Fibroblast of lung (primary cell): ENCODE data around the gene GSG1L2. TPM values are rescaled to one million over a fixed set of nuclear protein-coding genes. Genes with fewer than 3 reads are reported as not detected.
A peak's percentile ranks its signal among the peaks of the same experiment; 100 is the strongest.

Source experiments
- DNase-seq, 2 donors: peaks; one replicate each; pipeline versions ENCODE4 v3.0.0 to v3.0.0-alpha.2; 2010; ENCODE audit warnings: low read depth in 2 of 2
- H2AFZ ChIP-seq: 2 replicates; pipeline ENCODE4 v1.5.1; 2012; ENCODE audit warnings: low read length, control low read depth, inconsistent platforms
- H3K27ac ChIP-seq: 2 replicates; pipeline ENCODE4 v1.5.1; 2011; ENCODE audit warnings: low read length, control low read depth; ENCODE audit not compliant: insufficient read depth
- H3K27me3 ChIP-seq: 2 replicates; pipeline ENCODE4 v1.5.1; 2011; ENCODE audit warnings: mild to moderate bottlenecking, low read length; ENCODE audit not compliant: control insufficient read depth, insufficient read depth
- H3K36me3 ChIP-seq: 2 replicates; pipeline ENCODE4 v1.5.1; 2011; ENCODE audit warnings: low read length; ENCODE audit not compliant: control insufficient read depth, insufficient read depth
- H3K4me1 ChIP-seq: 2 replicates; pipeline ENCODE4 v1.5.1; 2011; ENCODE audit warnings: low read length; ENCODE audit not compliant: control insufficient read depth, insufficient read depth; ENCODE audit errors: extremely low read depth
- H3K4me2 ChIP-seq: 2 replicates; pipeline ENCODE4 v1.5.1; 2011; ENCODE audit warnings: low read length, control low read depth; ENCODE audit not compliant: insufficient read depth; ENCODE audit errors: extremely low read depth
- H3K4me3 ChIP-seq, 4 experiments: fragments of 200-600 bp in 1 of 4; sonication (generic) in 1 of 4; replicated peaks in 1 of 4; 2 replicates each; pipeline ENCODE4 v1.5.1; 2011 to 2016; ENCODE audit warnings: low read length in 4 of 4, low read depth in 3 of 4, mild to moderate bottlenecking in 3 of 4, control low read depth in 2 of 4, inconsistent platforms in 1 of 4, mixed read lengths in 1 of 4; ENCODE audit not compliant: insufficient read depth in 1 of 4; ENCODE audit errors: control extremely low read depth in 1 of 4
- H3K79me2 ChIP-seq: 2 replicates; pipeline ENCODE4 v1.5.1; 2012; ENCODE audit warnings: mild to moderate bottlenecking, low read length, inconsistent platforms; ENCODE audit not compliant: control insufficient read depth, insufficient read depth
- H3K9ac ChIP-seq: 2 replicates; pipeline ENCODE4 v1.5.1; 2011; ENCODE audit warnings: mild to moderate bottlenecking, low read length, control low read depth; ENCODE audit not compliant: insufficient read depth
- H3K9me3 ChIP-seq: 2 replicates; pipeline ENCODE4 v1.5.1; 2012; ENCODE audit warnings: low read depth, low read length; ENCODE audit not compliant: control insufficient read depth, insufficient read depth
- H4K20me1 ChIP-seq: 2 replicates; pipeline ENCODE4 v1.5.1; 2011; ENCODE audit warnings: low read length; ENCODE audit not compliant: control insufficient read depth, insufficient read depth; ENCODE audit errors: extremely low read depth
- EZH2 ChIP-seq: IDR thresholded peaks from 2 replicates; pipeline ENCODE4 v1.5.1; 2012; ENCODE audit warnings: low read length, control low read depth, mild to moderate bottlenecking; ENCODE audit errors: missing control alignments
- polyA plus RNA-seq, 2 donors: library from polyadenylated mRNA; depleted of rRNA in 1 of 2; stranded (reverse) in 1 of 2; unstranded in 1 of 2; fragments of >200 nt; gene quantifications; 2 replicates each; pipeline ENCODE4 v1.2.1, GENCODE V29; 2011 to 2012; ENCODE audit warnings: missing spikeins in 1 of 2
- total RNA-seq: library from RNA; depleted of rRNA; stranded (reverse); fragments of >200 nt; gene quantifications from 2 replicates; pipeline ENCODE4 v1.2.1, GENCODE V29; 2014
- TF ChIP-seq, protein P1 (sequence below), 2 donors: IDR thresholded peaks in 1 of 2; conservative IDR thresholded peaks in 1 of 2; 1 replicate in 1 of 2; 2 replicates in 1 of 2; pipeline ENCODE4 v1.5.1; 2011 to 2012; ENCODE audit warnings: low read length in 2 of 2, control low read depth in 1 of 2, inconsistent platforms in 1 of 2, low read depth in 1 of 2, mild to moderate bottlenecking in 1 of 2

The GSG1L2 gene
- total and polyA plus RNA-seq, 2 donors (not counting 1 experiment from before 2014, with no cell fraction given): not detected

DNA sequence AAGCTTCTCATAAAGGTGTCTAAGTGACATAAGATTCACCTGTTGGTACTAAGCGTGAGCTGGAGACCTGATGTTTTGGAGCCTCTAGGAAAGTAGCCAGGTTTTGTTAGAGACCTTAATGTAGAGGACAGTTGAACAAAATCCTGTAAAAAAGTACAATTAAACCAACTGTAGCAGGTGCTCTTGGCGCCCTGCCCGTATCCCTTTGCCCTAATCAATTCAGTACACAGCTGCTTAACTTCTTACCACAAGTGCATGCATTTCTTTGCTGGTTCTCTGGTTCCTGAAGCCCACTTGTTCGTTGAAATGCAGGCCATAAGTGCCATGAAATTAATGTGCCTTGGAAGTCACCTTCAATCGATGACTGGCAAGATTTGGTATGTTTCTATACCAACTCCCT is 28.3 kb upstream of the GSG1L2 start:
- H3K9me3 ChIP-seq: no peaks in the 10 kb centered on the region
- no peaks in the 10 kb centered on the region for H3K4me1 ChIP-seq
- no peaks in the 10 kb centered on the region for H3K79me2 ChIP-seq
- TF ChIP-seq EZH2: no peak
- TF ChIP-seq, protein P1, sequence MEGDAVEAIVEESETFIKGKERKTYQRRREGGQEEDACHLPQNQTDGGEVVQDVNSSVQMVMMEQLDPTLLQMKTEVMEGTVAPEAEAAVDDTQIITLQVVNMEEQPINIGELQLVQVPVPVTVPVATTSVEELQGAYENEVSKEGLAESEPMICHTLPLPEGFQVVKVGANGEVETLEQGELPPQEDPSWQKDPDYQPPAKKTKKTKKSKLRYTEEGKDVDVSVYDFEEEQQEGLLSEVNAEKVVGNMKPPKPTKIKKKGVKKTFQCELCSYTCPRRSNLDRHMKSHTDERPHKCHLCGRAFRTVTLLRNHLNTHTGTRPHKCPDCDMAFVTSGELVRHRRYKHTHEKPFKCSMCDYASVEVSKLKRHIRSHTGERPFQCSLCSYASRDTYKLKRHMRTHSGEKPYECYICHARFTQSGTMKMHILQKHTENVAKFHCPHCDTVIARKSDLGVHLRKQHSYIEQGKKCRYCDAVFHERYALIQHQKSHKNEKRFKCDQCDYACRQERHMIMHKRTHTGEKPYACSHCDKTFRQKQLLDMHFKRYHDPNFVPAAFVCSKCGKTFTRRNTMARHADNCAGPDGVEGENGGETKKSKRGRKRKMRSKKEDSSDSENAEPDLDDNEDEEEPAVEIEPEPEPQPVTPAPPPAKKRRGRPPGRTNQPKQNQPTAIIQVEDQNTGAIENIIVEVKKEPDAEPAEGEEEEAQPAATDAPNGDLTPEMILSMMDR (conservative IDR thresholded peaks at IDR 0.05 in 1 of 2, IDR thresholded peaks at IDR 0.05 in 1 of 2; ENCODE audit: low read depth in 1 of 2, low read length in 2 of 2): no peak
- no peaks in the 10 kb centered on the region for H4K20me1 ChIP-seq
- H3K4me3 ChIP-seq: no peak overlapping the region
- H3K4me2 ChIP-seq: no peak overlapping the region
- no peak overlapping the region for H3K27ac ChIP-seq
- DNase-seq: no peak
- no peak overlapping the region for H3K9ac ChIP-seq
- no peaks in the 10 kb centered on the region for H3K36me3 ChIP-seq
- H2AFZ ChIP-seq: no peak overlapping the region
- H3K27me3 ChIP-seq: no peaks in the 10 kb centered on the region

DNA sequence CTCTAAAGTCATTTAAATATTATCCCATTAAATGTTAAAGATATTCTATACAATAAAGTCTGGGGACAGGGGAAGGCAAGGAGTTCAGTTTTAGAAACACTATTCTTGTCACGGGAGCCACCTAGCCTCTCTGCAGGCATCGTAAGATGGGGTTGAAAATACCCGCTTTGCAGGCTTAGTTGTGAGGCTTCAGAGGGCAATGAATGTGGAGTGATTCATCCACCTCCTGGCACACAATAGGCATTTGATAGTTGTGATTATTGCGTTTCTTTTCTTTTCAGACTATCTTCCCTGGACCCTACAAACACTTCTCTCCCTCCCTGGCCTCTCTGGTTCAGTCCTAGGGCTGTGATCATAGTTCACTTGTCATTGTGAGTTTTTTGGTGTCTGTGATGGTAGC is 23.4 kb upstream of the GSG1L2 start:
- peak in 1 of 2 donors; percentile 23 for DNase-seq
- H3K4me3 ChIP-seq: no peak overlapping the region
- no peak overlapping the region for H3K4me2 ChIP-seq
- H3K36me3 ChIP-seq: no peaks in the 10 kb centered on the region
- H3K4me1 ChIP-seq: no peaks in the 10 kb centered on the region
- no peaks in the 10 kb centered on the region for H3K27me3 ChIP-seq
- H2AFZ ChIP-seq: no peak overlapping the region
- TF ChIP-seq, protein P1 (conservative IDR thresholded peaks at IDR 0.05 in 1 of 2, IDR thresholded peaks at IDR 0.05 in 1 of 2; ENCODE audit: low read depth in 1 of 2, low read length in 2 of 2): no peak
- H3K79me2 ChIP-seq: no peaks in the 10 kb centered on the region
- H3K9me3 ChIP-seq: no peaks in the 10 kb centered on the region
- H3K9ac ChIP-seq: no peak overlapping the region
- H3K27ac ChIP-seq: no peak overlapping the region
- H4K20me1 ChIP-seq: no peaks in the 10 kb centered on the region

- Histone ChIP-seq H3K4me2 (no peak overlapping the region), H2AFZ (no peak overlapping the region), H3K27ac (no peak overlapping the region), H3K4me1 (no peaks in the 10 kb centered on the region), H3K36me3 (no peaks in the 10 kb centered on the region), H3K27me3 (no peaks in the 10 kb centered on the region), H3K4me3 (no peak overlapping the region), H3K9ac (no peak overlapping the region), H3K79me2 (no peaks in the 10 kb centered on the region), H3K9me3 (no peaks in the 10 kb centered on the region), H4K20me1 (no peaks in the 10 kb centered on the region)
- TF ChIP-seq EZH2: no peak
- TF ChIP-seq, protein P1 (conservative IDR thresholded peaks at IDR 0.05 in 1 of 2, IDR thresholded peaks at IDR 0.05 in 1 of 2; ENCODE audit: low read depth in 1 of 2, low read length in 2 of 2): no peak
- no peak for DNase-seq
These were observed 22.3 kb upstream of the GSG1L2 start for GRCh38 chr17:9844153-9844552.
